22Rv1 (cell line): ENCODE measurements around the gene MAP1LC3B.
A peak's percentile ranks its signal among the peaks of the same experiment; 100 is the strongest.

Experiments used
- H3K27ac ChIP-seq: fragments of 450-650 bp; 2 replicates; pipeline ENCODE4 v1.5.1; 2017
- CTCF ChIP-seq: fragments of 450-650 bp; IDR thresholded peaks from 2 replicates; pipeline ENCODE4 v1.5.1; 2017; ENCODE audit warnings: mild to moderate bottlenecking
- ZFX ChIP-seq: fragments of 450-650 bp; IDR thresholded peaks from 2 replicates; pipeline ENCODE4 v1.6.1; 2017; ENCODE audit warnings: antibody characterized with exemption, borderline replicate concordance

Gene MAP1LC3B

GRCh38 chr16:87390641-87391323 lies 1.4 kb upstream of the MAP1LC3B start:
- peak overlapping the region; percentile 93 for H3K27ac ChIP-seq
- no peak for TF ChIP-seq ZFX
- no peak for TF ChIP-seq CTCF

- peak overlapping the region; percentile 77 for H3K27ac ChIP-seq
- TF ChIP-seq CTCF, result no peak
- TF ChIP-seq ZFX, result no peak
These were observed 699 bp upstream of the MAP1LC3B start for GRCh38 chr16:87391324-87391949.

- peak overlapping the region; percentile 77 for H3K27ac ChIP-seq
- no peak for TF ChIP-seq ZFX
- TF ChIP-seq CTCF, result 0 out of 2 replicates have a peak, but pooled peaks have one; percentile 7
These were observed 914 bp downstream of the MAP1LC3B start for GRCh38 chr16:87392821-87393679.

- no peak for TF ChIP-seq CTCF
- TF ChIP-seq ZFX, result no peak
- H3K27ac ChIP-seq, result 0 out of 2 replicates have a peak overlapping the region, but pooled peaks have one; percentile 77
These were observed 1.5 kb downstream of the MAP1LC3B start for GRCh38 chr16:87393680-87394055.

GRCh38 chr16:87395181-87395842 lies 3.2 kb downstream of the MAP1LC3B start:
- TF ChIP-seq ZFX, result no peak
- no peak for TF ChIP-seq CTCF
- no peak overlapping the region for H3K27ac ChIP-seq

- TF ChIP-seq ZFX, result no peak
- no peak for TF ChIP-seq CTCF
These were observed 12.9 kb downstream of the MAP1LC3B start for GRCh38 chr16:87404764-87405625.

More at GRCh38 chr16:87404764-87405625, 12.9 kb downstream of the MAP1LC3B start:
- no peak overlapping the region for H3K27ac ChIP-seq
